Stimulated activated CD4-positive, alpha-beta T cell treated with anti-CD3 and anti-CD28 coated beads, Interleukin-1b, Interleukin-23, amount 100 ng/mL, for 24 hours (primary cell): Measurements from ENCODE around the gene NKX2-1.
"Not testable (repeated sequence)": the region's sequence is repeated elsewhere in the genome, so short reads cannot be mapped to it uniquely, and the experiment has no call there.

ENCODE experiments used
- DNase-seq, 4 experiments: peaks; one replicate each; pipeline ENCODE4 v3.0.0-alpha.2; 2020; ENCODE audit warnings: low read depth in 4 of 4, low spot score in 1 of 4

Gene NKX2-1

DNA sequence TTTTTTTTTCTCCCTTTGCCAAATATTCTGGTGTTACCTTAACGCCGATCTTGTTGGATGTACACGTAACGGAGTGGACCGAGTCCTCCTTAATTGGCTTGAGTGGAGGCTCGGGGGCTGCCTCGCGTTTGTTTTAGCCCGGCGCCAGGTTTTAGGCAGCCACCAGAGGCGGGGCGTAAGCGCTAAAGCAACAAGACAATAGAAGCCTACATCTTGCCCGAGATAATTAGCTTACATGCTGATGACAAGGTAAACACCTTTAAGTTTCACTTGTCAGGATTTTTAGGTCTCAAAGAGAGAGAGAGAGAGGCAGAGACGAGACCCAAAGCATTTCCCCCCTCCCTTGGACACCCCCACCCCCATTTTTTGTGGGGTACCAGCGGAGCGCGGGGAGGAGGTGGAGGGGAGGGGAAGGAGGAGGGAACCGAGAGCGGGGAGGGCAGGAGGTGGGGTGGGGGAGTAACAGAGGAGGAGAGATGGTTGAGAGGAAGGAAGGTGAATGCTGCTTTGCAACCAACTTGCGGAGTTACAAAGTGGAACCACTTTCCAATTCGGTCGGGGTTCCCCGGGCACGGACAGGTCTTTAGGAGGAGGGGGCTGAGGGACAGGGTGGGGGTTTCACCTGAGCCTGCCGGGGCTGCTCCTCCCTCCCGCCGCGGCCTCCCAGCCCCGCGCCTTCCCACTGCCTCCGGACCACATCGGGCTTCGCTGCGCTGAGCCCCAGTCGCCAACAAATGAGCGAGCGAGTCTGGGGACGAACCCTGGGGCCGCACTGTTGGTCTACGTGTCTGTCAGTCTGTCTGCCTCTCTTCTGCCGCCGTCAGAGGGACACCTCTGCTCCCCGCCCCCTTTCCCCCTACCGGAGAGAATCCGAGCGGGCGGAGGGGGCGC is at the start of gene NKX2-1:
Gene NKX2-1, minus strand, starts transcription at position 802 of the 891 bp plus-strand sequence. Its CDS starts 103 bp downstream, at position 699.
- DNase-seq = no peak

DNA sequence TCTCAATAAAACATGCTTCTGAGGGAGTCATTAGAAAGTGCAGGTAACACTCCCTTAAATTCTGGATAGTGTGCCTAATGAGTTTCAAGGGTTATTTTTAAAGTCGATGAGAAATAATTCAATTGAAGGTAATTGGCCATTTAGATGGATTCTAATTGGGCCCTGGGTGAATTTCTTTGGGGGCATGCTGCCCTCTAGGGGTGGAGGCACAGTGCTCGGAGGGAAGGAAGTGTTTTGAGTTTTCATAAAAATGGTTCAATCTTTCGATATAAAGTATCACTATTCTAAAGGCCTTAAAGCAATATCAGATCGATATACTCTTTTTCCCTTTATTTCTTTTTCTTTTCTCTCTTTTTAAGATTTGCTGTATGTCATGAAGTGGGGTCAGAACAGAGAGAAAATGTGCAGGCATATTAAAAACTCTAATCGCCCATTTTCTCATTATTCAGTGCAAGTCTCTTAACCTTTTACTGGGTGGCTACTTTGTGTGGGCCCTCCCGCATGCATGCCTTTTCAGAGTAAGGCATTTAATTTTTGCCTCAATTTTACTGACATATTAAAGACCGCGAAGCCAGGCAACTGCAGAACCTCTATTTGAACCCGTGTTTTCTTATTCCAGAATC is 36.9 kb upstream of the NKX2-1 start:
- DNase-seq = peak in 2 of 4 experiments; percentile 10 to 15

GRCh38 chr14:36555998-36556743 is 36.1 kb upstream of the NKX2-1 start:
- no peak for DNase-seq

DNA sequence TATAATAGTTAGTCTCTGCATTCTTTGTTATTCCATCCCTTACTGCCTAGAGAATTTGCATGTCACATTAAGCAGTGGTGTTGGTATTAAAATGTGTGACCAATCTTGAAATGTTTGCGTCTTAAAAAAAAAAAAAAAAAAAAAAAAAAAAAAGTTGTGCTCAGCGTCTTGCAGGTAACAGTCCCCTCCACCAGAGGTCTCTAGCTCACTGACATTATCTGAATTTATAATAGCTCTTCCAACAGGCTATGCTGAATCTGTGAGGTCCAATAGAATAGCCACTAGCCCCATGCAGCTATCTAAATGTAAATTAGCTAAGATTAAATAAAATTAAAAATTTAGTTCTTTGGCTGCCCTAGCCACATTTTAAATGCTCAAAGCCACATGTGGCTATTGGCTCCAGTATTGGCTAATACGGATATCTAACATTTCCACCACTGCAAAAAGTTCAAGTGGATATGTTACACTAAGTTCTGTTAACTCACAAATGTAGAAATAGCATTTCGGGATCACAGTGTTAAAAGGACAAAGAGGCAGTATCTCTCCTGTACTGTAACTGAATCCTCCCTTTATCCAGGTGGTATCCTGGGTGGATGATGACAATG is 33.7 kb upstream of the NKX2-1 start:
- DNase-seq = no peak

DNA sequence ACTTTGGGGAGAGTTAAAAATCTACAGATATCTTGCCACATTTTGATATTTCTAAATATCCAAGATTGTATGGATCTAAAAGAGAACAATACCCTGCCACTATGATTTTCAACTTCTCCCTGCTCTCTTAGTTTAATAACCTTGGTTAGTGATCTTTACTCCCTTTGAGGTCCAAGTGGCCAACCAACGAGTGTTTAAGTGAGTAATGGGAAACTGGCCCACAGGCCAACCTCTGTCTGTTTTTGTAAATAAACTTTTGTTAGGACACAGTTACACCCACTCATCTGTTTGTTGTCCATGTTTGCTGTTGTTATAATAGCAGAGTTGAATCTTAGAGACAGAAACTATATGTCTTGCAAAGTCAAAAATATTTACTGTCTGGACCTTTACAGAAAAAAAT is 30.9 kb upstream of the NKX2-1 start:
- DNase-seq = no peak

- DNase-seq = not testable (repeated sequence)
Observed at GRCh38 chr14:36544280-36544679, 24.2 kb upstream of the NKX2-1 start.

- no peak for DNase-seq
Observed at GRCh38 chr14:36538051-36538450, 18.0 kb upstream of the NKX2-1 start.

- no peak for DNase-seq
Observed at GRCh38 chr14:36529062-36529461, 9.0 kb upstream of the NKX2-1 start.

DNA sequence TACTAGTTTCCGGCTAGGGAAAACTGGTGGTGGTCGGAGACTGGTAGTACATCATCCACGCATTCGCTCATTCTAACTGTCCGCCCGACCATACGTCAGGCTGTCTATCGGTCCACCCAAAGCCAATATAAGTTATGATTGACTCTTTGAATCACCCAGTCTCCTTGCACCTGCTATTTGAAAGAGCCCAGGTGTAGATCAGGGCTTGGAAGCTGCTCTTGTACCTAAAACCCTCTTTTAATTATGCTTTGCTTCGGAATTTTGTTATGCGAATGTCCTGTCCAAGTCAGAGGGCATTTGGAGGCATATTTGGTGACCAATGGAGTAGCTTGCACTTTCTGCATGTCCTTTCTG is 5.7 kb upstream of the NKX2-1 start:
- no peak for DNase-seq

GRCh38 chr14:36524874-36525745 is 5.1 kb upstream of the NKX2-1 start:
- no peak for DNase-seq

DNA sequence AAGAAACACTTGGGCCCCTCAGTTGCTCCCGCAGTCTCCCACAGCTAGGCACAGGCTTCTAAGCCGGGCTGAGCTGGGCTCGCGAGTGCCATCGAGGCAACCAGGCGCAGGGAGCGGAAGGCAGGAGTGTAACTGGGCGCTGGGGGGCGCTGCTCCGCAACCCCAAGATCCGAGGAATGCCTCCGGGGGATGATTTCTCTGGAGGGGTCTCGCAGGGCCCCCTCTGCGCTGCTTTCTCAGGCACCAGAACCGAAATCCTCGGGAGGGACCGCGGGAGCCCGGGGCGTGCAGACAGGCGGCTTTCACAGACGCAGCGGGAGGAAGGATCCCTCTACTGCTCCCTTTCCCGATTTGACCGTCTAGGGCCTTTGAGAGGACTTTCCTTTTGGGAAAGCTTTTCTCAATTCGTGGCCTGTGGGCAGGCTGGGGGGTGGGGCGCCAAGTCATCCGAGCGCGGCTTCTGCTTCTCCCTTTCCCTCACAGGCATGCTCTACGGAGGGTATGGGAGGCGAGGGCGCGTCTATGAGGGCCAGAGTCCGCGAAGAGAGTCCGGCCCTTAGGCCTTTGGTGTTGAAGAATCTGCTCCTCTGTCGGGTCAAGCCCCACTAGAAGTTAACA is 4.3 kb upstream of the NKX2-1 start:
- DNase-seq = no peak

DNA sequence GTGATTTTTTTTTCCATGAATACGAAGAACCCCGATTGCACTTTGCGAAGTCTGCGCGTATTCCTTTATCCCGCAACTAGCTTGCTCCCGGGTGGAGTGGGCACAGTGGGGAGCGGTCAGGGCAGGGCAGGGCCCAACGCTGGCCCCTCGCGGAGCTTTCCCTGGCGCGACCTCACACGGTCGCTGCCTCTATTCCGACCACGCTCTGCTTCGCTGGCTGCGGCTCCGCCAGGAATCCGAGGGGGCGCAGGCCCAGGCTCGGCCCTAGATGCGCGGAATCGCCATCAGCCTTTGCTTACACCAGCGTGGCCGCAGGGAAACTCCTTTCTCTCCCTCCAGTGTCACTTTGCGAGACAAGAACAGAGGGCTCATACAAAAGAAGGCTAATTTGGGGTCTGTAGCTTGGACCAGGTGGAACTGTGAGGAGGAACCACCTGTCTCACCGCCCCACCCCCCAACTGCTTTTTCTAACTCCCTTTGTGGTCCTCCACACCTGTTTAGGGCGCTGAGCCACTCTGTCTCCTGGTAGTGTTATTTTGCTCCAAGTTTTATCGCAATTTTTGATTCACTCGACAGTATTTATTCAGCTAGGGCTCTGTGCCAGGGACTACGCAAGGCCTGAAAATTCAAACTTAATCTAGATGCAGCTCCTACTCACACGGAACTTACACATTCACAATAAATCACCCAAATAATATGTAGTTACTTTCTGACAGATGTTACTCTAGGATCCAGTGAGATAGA is 3.1 kb upstream of the NKX2-1 start:
- no peak for DNase-seq

DNA sequence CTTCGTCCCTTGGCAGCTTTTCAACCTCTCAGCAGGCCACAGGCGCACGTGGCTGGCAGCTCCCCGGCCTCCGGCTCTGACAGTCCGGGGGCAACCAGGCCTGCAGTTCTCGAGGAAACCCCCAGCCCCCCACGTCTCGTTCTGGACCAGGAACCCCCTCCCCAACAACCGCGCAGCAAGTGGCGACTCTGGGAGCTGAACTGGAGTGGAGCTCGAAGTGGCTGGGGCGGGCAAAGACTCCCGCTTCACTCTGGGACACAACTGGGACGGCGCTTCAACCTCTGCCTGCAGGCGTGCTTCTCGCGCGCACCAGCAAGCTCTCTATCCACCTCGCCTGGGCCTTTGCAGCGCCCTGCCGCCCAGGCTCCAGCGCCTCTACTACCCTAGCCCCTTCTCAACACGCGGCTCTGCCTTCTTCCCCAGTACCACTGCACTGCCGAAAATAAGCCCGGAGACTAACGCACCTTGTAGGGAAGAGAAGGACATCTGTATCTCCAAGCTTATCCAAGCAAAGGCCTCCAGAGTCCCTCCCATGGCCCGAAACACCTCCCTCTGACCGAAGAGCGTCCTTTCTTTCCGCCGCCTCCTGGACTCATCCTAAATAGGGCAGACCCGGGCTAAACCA is 2.4 kb upstream of the NKX2-1 start:
- DNase-seq = no peak

DNA sequence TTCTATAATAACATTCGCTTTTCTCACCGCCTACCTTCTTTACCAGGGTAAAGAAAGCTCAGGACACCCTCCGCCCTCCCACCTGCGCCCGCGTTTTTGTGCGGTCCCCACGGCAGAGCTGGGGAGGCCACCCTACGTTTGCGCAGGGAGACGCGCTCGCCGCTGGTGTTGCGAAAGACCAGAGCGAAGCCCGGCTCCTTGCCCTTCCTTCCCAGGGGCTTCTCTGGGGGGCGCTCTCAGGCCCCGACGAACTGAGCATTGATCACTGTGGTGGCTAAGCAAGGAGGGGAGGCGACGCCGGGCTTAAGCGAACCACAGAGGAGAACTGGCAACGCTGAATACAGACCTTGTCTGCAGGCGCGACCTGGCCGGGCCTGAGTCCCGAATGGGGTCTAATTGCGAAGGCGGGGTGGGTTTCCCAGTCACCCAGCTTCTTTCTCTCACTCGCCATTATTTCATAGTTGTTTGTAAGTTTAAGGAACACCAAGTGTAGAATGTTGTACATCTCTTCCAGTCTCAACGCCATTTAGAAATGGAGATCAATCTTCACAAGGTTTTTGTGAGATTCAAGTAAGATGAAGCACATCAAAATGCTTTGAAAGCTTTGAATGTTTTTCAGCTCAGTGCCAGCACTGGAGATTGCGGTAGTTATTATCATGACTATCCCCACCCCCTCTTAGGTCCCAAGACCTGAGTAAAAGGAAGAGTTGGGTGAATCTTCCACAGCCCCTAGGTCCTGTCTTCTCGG is 1.7 kb upstream of the NKX2-1 start:
- no peak for DNase-seq

DNA sequence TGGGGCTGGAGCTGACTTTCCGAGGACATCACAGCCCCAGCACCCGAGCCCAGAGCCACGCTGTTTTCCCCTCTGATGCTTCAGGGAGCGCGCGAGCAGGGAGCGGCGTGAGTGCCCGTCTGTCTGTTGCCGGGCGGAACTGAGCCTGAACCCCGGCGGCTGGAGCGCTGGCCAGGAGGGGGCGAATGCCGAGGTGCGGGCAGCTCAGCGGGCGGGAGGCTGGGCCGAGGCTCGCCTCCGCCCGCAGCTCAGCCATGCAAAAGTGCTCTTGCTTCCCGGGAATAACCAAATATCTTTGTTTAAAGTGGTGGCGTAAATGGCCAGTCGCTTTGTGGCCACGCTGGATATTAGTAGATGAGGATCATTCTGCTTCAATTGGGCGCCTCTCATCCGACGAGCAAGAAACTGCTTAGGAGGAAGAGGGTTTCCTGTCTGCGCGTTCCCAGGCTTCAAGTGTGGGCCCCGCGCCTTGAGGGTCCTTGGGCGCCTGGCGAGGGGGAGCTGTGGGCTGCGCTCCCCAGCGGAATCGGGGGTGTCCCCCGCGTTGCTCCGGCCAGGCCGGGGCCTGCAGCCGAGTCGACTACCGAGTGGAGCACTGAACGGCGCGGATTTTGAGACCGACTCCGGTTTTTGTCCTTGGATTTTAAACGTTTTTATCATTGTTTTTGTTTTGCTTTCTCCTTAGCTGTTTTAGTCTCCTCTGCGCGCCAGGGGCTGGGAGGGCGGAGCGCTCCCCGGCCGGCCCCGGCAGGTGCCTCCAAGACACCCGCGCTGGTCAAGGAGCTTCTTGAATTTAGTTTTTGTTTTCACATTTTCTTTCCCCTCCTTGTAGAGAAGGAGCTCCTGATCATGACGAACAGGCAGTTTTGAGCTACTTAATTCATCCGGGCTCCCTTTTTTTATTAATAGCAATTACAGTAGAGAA is 831 bp upstream of the NKX2-1 start:
- no peak for DNase-seq

- no peak for DNase-seq
Observed at GRCh38 chr14:36518586-36519430, 1.2 kb downstream of the NKX2-1 start.
